Brain microvascular endothelial cell (primary cell): ENCODE results near the gene SYT11.
"Not testable (repeated sequence)": the region's sequence is repeated elsewhere in the genome, so short reads cannot be mapped to it uniquely, and the experiment has no call there.

ENCODE experiments used
- DNase-seq: peaks from one replicate; pipeline ENCODE4 v3.0.0-alpha.2; 2020
- H3K27ac ChIP-seq: fragments of 250-450 bp; sonication (Bioruptor Pico); 2 replicates; pipeline ENCODE4 v1.5.1; 2020; ENCODE audit warnings: mild to moderate bottlenecking, moderate library complexity
- H3K27me3 ChIP-seq: fragments of 250-450 bp; sonication (Bioruptor Pico); replicated peaks from 2 replicates; pipeline ENCODE4 v1.5.1; 2020; ENCODE audit warnings: mild to moderate bottlenecking
- H3K36me3 ChIP-seq: fragments of 250-450 bp; sonication (Bioruptor Pico); replicated peaks from 2 replicates; pipeline ENCODE4 v1.5.1; 2020; ENCODE audit warnings: mild to moderate bottlenecking
- H3K4me3 ChIP-seq: 2 replicates; pipeline ENCODE4 v1.5.1; 2011; ENCODE audit warnings: low read depth, mild to moderate bottlenecking, control low read depth, low read length, moderate library complexity
- in situ Hi-C: cut with HindIII; loops from 2 replicates; pipeline ENCODE4 v1.10.0; 2017; ENCODE audit warnings: low sequenced_read_pairs, low pct_ligation_motif_present
- TF ChIP-seq, protein P1 (sequence below): IDR thresholded peaks from 2 replicates; pipeline ENCODE4 v1.5.1; 2011; ENCODE audit warnings: low read depth, mild to moderate bottlenecking, moderate library complexity, low read length, control low read depth, inconsistent platforms; ENCODE audit errors: missing control alignments

SYT11 gene

DNA sequence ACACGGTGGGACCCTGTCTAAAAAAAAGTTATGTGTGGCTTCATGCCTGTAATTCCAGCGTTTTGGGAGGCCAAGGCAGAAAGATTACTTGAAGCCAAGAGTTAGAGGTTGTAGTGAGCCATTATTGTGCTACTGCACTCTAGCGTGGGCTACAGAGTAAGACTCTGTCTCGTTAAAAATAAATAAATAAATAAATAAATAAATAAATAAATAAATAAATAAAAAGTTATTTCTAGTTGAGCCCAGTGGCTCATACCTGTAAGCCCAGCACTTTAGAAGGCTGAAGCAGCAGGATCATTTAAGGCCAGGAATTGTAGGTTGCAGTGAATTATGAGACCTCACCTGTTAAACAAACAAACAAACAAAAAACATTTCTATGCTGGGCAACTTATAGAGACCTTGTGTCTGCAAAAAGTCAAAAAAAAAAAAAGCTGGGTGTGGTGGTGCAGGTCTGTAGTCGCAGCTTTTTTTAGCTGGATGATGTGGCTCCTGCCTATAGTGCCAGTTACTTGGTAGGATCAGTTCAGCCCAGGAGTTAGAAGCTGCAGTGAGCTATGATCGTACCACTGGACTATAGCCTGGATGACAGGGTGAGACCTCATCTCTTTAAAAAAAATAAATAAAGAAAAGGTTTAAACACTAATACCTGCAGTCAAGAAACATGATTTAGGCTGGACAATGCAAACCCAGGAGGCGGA lies 27.9 kb upstream of the SYT11 start:
- Histone ChIP-seq H3K27ac (no peak overlapping the region), H3K36me3 (no peaks in the 10 kb centered on the region), H3K27me3 (no peaks in the 10 kb centered on the region), H3K4me3 (no peak overlapping the region)
- in situ Hi-C loops: no loop called here
- TF ChIP-seq, protein P1, sequence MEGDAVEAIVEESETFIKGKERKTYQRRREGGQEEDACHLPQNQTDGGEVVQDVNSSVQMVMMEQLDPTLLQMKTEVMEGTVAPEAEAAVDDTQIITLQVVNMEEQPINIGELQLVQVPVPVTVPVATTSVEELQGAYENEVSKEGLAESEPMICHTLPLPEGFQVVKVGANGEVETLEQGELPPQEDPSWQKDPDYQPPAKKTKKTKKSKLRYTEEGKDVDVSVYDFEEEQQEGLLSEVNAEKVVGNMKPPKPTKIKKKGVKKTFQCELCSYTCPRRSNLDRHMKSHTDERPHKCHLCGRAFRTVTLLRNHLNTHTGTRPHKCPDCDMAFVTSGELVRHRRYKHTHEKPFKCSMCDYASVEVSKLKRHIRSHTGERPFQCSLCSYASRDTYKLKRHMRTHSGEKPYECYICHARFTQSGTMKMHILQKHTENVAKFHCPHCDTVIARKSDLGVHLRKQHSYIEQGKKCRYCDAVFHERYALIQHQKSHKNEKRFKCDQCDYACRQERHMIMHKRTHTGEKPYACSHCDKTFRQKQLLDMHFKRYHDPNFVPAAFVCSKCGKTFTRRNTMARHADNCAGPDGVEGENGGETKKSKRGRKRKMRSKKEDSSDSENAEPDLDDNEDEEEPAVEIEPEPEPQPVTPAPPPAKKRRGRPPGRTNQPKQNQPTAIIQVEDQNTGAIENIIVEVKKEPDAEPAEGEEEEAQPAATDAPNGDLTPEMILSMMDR: no peak
- DNase-seq: no peak

DNA sequence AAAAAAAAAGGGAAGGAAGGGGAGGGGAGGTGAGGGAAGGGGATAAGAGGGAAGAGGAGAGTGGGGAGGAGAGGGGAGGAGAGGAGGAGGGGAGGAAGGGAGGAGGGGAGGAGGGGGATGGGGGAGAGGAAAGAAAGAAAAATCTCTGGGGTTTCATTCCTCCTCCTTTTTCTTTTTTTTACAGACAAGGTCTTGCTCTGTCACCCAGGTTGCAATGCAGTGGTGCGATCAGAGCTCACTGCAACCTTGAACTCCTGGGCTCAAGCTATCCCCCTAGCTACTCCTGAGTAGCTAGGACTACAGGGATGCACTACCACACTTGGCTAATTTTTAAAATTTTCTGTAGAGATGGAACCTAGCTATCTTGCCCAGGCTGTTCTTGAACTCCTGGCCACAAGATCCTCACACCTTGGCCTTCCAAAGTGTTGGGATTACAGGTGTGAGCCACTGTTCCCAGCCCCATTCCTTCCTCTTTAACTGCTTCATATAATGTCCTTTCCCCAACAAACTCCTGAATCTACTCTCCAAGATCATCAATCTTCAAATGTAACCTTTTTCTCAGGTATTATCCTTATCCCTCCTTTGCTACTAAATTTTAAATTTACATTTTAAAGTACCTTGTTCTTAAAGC lies 25.6 kb upstream of the SYT11 start:
- no peak for DNase-seq
- TF ChIP-seq, protein P1: no peak
- H3K4me3 ChIP-seq: no peak overlapping the region
- no peaks in the 10 kb centered on the region for H3K36me3 ChIP-seq
- peak overlapping the region; percentile 88 for H3K27ac ChIP-seq
- H3K27me3 ChIP-seq: no peaks in the 10 kb centered on the region
- in situ Hi-C loops: no loop called here

DNA sequence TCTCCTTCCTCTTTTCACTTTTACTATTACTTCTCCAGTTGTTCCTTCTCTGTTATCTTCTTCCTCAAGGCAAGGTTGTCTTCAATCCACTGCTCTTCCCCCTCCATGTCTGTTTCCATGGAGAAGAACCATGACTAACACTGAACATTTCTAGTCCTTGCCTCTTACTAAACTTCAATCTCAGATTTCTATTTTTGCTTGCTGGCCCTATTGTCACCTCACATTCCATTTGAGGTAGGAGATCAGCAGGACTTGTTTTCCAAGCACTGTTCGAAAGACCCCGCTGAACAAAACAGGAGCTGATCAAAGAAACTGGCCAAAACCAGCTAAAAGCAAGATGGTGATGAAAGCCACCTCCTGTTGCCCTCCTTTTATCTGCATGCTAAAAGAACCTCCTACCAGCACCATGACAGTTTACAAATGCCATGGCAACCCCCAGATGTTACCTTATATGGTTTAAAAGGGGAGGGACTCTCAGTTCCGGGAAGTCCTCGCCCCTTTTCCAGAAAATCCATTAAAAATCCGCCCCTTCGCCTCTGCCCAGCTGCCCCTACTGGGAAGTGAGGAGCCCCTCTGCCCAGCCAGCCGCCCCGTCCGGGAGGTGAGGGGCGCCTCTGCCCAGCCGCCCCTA lies 25.0 kb upstream of the SYT11 start:
- Histone ChIP-seq H3K4me3 (no peak overlapping the region), H3K27ac (peak overlapping the region; percentile 88), H3K27me3 (no peaks in the 10 kb centered on the region), H3K36me3 (no peaks in the 10 kb centered on the region)
- in situ Hi-C loops: no loop called here
- TF ChIP-seq, protein P1: no peak
- DNase-seq: peak; percentile 84

DNA sequence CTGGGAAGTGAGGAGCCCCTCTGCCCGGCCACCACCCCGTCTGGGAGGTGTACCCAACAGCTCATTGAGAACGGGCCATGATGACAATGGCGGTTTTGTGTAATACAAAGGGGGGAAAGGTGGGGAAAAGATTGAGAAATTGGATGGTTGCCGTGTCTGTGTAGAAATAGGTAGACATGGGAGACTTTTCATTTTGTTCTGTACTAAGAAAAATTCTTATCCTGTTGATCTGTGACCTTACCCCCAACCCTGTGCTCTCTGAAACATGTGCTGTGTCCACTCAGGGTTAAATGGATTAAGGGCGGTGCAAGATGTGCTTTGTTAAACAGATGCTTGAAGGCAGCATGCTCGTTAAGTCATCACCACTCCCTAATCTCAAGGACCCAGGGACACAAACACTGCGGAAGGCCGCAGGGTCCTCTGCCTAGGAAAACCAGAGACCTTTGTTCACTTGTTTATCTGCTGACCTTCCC lies 24.4 kb upstream of the SYT11 start:
- DNase-seq, H3K36me3 ChIP-seq, in situ Hi-C loops, H3K4me3 ChIP-seq, H3K27me3 ChIP-seq: not testable (repeated sequence)
- peak overlapping the region; percentile 88 for H3K27ac ChIP-seq

DNA sequence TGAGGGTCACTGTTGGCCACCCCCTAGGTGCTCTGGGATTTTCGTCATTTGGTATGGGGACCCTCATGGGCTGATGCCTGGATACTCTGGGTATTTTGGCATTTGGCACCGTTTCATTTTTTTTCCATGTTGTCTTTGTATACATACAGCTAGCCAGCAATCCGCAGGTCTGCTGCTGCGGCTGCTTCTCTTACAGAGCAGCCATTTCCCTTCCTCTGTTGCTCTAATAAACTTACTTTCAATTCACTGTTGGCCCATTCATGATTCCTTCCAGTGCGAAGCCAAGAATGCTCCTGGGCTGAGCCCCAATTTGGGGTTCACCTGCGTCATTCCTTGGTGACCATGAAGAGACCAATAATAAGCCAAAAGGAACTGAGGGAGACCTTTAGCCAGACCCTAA lies 23.8 kb upstream of the SYT11 start:
- H3K36me3 ChIP-seq: no peaks in the 10 kb centered on the region
- H3K4me3 ChIP-seq: no peak overlapping the region
- no peak for DNase-seq
- in situ Hi-C loops: no loop called here
- TF ChIP-seq, protein P1: no peak
- no peak overlapping the region for H3K27ac ChIP-seq
- H3K27me3 ChIP-seq: no peaks in the 10 kb centered on the region

DNA sequence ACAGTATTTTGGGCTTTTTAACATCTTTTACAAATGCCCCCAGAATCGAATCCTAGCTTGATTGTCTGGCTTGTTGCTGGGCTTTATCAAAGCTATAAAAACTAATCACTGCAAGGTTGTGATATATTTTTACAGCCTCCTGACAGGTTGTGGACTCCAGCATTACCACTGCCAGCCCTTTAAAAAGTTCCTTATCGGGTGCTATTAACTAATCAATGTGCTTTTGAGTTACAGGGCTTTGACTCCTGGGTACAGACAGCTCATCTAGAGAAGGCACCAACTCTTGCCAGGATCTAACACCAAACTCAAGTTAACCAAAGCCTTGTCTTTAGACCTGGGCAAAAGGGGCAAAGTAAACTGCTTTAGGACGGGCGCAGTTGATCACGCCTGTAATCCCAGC lies 19.0 kb upstream of the SYT11 start:
- TF ChIP-seq, protein P1: no peak
- no peak for DNase-seq
- Histone ChIP-seq H3K4me3 (no peak overlapping the region), H3K36me3 (peaks cover 13% of the 10 kb centered on the region), H3K27me3 (no peaks in the 10 kb centered on the region), H3K27ac (no peak overlapping the region)
- in situ Hi-C loops: no loop called here
